Measurements from ENCODE around the gene ZNF92. TPM values are rescaled to one million over a fixed set of nuclear protein-coding genes. Genes with fewer than 3 reads are reported as not detected.
"Not testable (repeated sequence)": the region's sequence is repeated elsewhere in the genome, so short reads cannot be mapped to it uniquely, and the experiment has no call there.

ZNF92 gene
- total RNA-seq, 2 experiments from 2014 or later, result 17.8 to 22.8 TPM

- H3K9me3 Mint-ChIP-seq, result no peaks in the 10 kb centered on the region
- no peaks in the 10 kb centered on the region for H3K4me1 Mint-ChIP-seq
- H3K36me3 Mint-ChIP-seq (ENCODE audit: low read depth), result no peaks in the 10 kb centered on the region
- H3K4me3 Mint-ChIP-seq, result no peak overlapping the region
- no peaks in the 10 kb centered on the region for H3K27me3 Mint-ChIP-seq
- no peak overlapping the region for H3K27ac Mint-ChIP-seq
- CTCF ChIA-PET, result interaction anchor here (1.3 kb wide), 1 partner anchor 65 kb away, joined by 3 read pairs; the partner anchor contains the start of gene ZNF92
- POLR2A ChIA-PET, result no interaction called here
- no peak for DNase-seq
These were observed 64.9 kb downstream of the ZNF92 start for GRCh38 chr7:65438598-65438997.

- H3K4me1 Mint-ChIP-seq, result no peaks in the 10 kb centered on the region
- peaks cover 6% of the 10 kb centered on the region for H3K9me3 Mint-ChIP-seq
- no peak overlapping the region for H3K4me3 Mint-ChIP-seq
- ChIA-PET POLR2A (no interaction called here), CTCF (interaction anchor here (0.6 kb wide), 1 partner anchor 9 kb away, joined by 3 read pairs; no protein-coding TSS in a partner anchor)
- DNase-seq, result no peak
- peaks cover 7% of the 10 kb centered on the region for H3K27me3 Mint-ChIP-seq
- H3K36me3 Mint-ChIP-seq (ENCODE audit: low read depth), result no peaks in the 10 kb centered on the region
- no peak overlapping the region for H3K27ac Mint-ChIP-seq
These were observed 67.4 kb downstream of the ZNF92 start for GRCh38 chr7:65441010-65441409.

GRCh38 chr7:65444205-65444842, 70.7 kb downstream of the ZNF92 start:
- ChIA-PET CTCF (no interaction called here), POLR2A (no interaction called here)
- no peak for DNase-seq
- no peak overlapping the region for H3K4me3 Mint-ChIP-seq
- peaks cover 14% of the 10 kb centered on the region for H3K9me3 Mint-ChIP-seq
- H3K27ac Mint-ChIP-seq, result no peak overlapping the region
- peaks cover under 1% of the 10 kb centered on the region for H3K4me1 Mint-ChIP-seq
- H3K36me3 Mint-ChIP-seq (ENCODE audit: low read depth), result no peaks in the 10 kb centered on the region
- peaks cover 7% of the 10 kb centered on the region for H3K27me3 Mint-ChIP-seq

- H3K27ac Mint-ChIP-seq, result no peak overlapping the region
- no peaks in the 10 kb centered on the region for H3K36me3 Mint-ChIP-seq (ENCODE audit: low read depth)
- no peak overlapping the region for H3K4me3 Mint-ChIP-seq
- peaks cover 7% of the 10 kb centered on the region for H3K27me3 Mint-ChIP-seq
- DNase-seq, result no peak
- H3K4me1 Mint-ChIP-seq, result peaks cover 5% of the 10 kb centered on the region
- H3K9me3 Mint-ChIP-seq, result peaks cover 14% of the 10 kb centered on the region
- POLR2A ChIA-PET, result no interaction called here
- CTCF ChIA-PET, result interaction anchor here (0.6 kb wide), 1 partner anchor 689 kb away, joined by 5 read pairs; no protein-coding TSS in a partner anchor
These were observed 71.5 kb downstream of the ZNF92 start for GRCh38 chr7:65444899-65445823.

- POLR2A ChIA-PET; CTCF ChIA-PET; H3K4me3 Mint-ChIP-seq; H3K36me3 Mint-ChIP-seq (ENCODE audit: low read depth); DNase-seq; H3K27ac Mint-ChIP-seq; H3K4me1 Mint-ChIP-seq: not testable (repeated sequence)
- Mint-ChIP-seq H3K9me3 (peaks cover 14% of the 10 kb centered on the region), H3K27me3 (peaks cover 11% of the 10 kb centered on the region)
These were observed 73.4 kb downstream of the ZNF92 start for GRCh38 chr7:65447041-65447440.

GRCh38 chr7:65448816-65449504, 75.3 kb downstream of the ZNF92 start:
- Mint-ChIP-seq H3K9me3 (peaks cover 14% of the 10 kb centered on the region), H3K4me3 (no peak overlapping the region), H3K36me3 (ENCODE audit: low read depth) (no peaks in the 10 kb centered on the region), H3K27me3 (peaks cover 22% of the 10 kb centered on the region), H3K27ac (no peak overlapping the region), H3K4me1 (peaks cover 5% of the 10 kb centered on the region)
- POLR2A ChIA-PET, result no interaction called here
- DNase-seq, result no peak
- CTCF ChIA-PET, result no interaction called here

- H3K4me3 Mint-ChIP-seq, result no peak overlapping the region
- peaks cover 28% of the 10 kb centered on the region for H3K27me3 Mint-ChIP-seq
- DNase-seq, result no peak
- peaks cover 14% of the 10 kb centered on the region for H3K9me3 Mint-ChIP-seq
- no peaks in the 10 kb centered on the region for H3K36me3 Mint-ChIP-seq (ENCODE audit: low read depth)
- ChIA-PET CTCF (no interaction called here), POLR2A (no interaction called here)
- peaks cover 5% of the 10 kb centered on the region for H3K4me1 Mint-ChIP-seq
- H3K27ac Mint-ChIP-seq, result no peak overlapping the region
These were observed 75.8 kb downstream of the ZNF92 start for GRCh38 chr7:65449505-65449852.

Data from activated CD4-positive, alpha-beta T cell treated with anti-CD3 and anti-CD28 coated beads, Interleukin-2, amount 10 ng/mL, durations not matched to agents 7 days and 5 days (primary cell).